Measurements from ENCODE around the gene COL19A1.

The COL19A1 gene

DNA sequence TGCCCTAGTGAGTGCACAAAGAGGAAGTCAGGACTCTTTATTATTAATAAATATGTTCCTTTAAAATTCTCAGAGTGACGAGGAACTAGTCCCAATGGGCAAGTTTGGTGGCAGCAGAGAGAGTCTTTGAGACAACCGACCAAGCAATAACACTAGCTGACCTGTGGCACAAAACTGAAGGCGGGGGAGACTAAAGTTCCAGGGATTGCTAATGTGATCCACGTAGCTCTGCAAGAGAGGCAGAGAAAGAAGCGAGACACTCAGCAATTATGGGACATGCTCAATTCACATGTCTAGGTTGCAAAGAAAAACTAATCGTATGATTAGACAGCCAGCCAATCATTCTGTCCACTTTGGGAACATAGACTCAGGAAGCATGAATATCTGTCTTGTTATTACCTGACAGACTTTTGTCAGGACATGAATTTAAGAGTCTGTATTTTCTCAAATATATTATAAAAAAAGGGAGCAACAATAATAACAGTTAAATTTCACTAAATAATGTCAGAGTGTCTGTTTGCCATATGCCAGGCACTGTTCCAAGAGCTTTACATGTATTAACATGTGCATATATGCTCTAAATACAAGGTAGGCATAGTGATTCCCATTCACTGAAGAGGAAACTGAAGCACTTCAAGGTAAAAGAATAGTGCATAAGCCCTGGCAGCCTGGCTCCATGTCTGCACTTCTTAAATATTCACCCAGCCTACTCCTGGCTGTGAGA lies 355.5 kb downstream of the COL19A1 start:
- Histone ChIP-seq H3K27ac (no peak overlapping the region), H3K4me2 (peak overlapping the region in 1 of 11 experiments; percentile 42; a peak in 2 of 22 replicates), H3K27me3 (no peaks in the 10 kb centered on the region), H3K4me1 (peaks cover 0 to 8% (median 0%) of the 10 kb centered on the region in 10 experiments; a peak in 2 of 20 replicates), H3K36me3 (no peaks in the 10 kb centered on the region), H3K9me3 (replicated peaks in 1 of 11) (no peaks in the 10 kb centered on the region), H3K9ac (no peak overlapping the region), H3K4me3 (no peak overlapping the region), H4K20me1 (no peaks in the 10 kb centered on the region)
- no peak for TF ChIP-seq Cebpa-rat (IDR thresholded peaks at IDR 0.05)

DNA sequence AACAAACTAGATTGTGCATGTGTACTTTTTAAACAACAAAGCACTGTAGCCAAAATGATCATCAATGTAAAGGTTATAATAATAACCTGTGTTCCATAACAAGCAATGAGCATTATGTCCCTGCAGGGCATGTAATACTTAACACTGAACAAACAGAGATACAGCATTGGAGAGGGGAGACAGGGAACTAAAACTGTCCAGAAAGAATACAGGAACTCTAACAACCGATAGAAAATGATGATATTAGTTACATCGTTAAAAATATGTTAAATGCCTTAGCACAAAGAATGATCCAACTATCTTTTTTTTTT lies 356.0 kb downstream of the COL19A1 start:
- Histone ChIP-seq H3K27ac (no peak overlapping the region), H3K36me3 (no peaks in the 10 kb centered on the region), H3K9ac (no peak overlapping the region), H3K4me3 (no peak overlapping the region), H4K20me1 (no peaks in the 10 kb centered on the region), H3K4me2 (no peak overlapping the region), H3K4me1 (peaks cover 0 to 8% (median 0%) of the 10 kb centered on the region in 10 experiments; a peak in 2 of 20 replicates), H3K27me3 (no peaks in the 10 kb centered on the region), H3K9me3 (replicated peaks in 1 of 11) (no peaks in the 10 kb centered on the region)
- TF ChIP-seq Cebpa-rat (IDR thresholded peaks at IDR 0.05) = no peak

DNA sequence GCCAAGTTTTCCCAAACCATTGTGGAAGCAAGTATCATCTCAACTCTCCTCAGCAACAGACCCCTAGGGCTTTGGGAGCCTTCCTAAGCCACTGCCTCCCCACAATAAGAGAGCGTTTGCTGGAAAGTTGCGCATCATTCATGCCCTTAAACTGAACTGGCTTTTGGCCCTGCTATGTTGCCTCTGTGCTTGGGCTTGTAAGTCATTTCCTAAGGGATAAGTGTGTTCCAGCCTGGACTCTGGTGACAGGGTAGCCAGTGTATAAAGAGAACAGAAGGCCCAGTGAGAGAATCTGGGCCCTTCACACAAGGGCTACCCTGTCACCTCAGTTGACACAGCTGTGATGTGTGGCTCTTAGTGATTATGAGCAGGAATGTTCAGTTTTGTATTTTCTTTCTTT lies 358.7 kb downstream of the COL19A1 start:
- Histone ChIP-seq H3K27me3 (no peaks in the 10 kb centered on the region), H3K9me3 (replicated peaks in 1 of 11) (no peaks in the 10 kb centered on the region), H3K4me3 (no peak overlapping the region), H3K4me2 (no peak overlapping the region), H3K27ac (no peak overlapping the region), H3K9ac (no peak overlapping the region), H3K4me1 (peaks cover 0 to 8% (median 0%) of the 10 kb centered on the region in 10 experiments; a peak in 2 of 20 replicates), H3K36me3 (no peaks in the 10 kb centered on the region), H4K20me1 (no peaks in the 10 kb centered on the region)
- TF ChIP-seq Cebpa-rat (IDR thresholded peaks at IDR 0.05) = no peak

DNA sequence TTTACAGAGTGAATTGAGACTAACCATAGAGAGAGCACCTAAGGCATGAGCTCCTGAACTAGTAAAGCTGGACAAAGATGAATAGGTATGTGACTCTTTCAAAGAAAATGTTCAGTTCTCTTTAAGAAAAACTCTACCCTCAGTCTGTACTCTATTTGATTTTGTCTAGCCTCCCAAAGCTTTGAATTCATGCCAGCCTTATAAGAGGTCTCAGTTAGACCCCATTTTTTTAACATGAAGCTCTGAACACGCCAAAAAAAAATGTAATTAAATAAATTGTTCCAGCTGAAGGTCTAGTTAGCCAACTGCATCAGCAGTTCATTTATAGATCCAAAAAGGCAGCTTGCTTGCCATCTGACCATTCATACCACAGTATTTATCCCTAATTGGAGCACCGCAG lies 365.0 kb downstream of the COL19A1 start:
- Histone ChIP-seq H3K4me3 (no peak overlapping the region), H3K36me3 (no peaks in the 10 kb centered on the region), H4K20me1 (no peaks in the 10 kb centered on the region), H3K4me1 (no peaks in the 10 kb centered on the region), H3K9me3 (replicated peaks in 1 of 11) (no peaks in the 10 kb centered on the region), H3K27ac (no peak overlapping the region), H3K27me3 (no peaks in the 10 kb centered on the region), H3K9ac (no peak overlapping the region), H3K4me2 (no peak overlapping the region)
- TF ChIP-seq Cebpa-rat (IDR thresholded peaks at IDR 0.05) = no peak

DNA sequence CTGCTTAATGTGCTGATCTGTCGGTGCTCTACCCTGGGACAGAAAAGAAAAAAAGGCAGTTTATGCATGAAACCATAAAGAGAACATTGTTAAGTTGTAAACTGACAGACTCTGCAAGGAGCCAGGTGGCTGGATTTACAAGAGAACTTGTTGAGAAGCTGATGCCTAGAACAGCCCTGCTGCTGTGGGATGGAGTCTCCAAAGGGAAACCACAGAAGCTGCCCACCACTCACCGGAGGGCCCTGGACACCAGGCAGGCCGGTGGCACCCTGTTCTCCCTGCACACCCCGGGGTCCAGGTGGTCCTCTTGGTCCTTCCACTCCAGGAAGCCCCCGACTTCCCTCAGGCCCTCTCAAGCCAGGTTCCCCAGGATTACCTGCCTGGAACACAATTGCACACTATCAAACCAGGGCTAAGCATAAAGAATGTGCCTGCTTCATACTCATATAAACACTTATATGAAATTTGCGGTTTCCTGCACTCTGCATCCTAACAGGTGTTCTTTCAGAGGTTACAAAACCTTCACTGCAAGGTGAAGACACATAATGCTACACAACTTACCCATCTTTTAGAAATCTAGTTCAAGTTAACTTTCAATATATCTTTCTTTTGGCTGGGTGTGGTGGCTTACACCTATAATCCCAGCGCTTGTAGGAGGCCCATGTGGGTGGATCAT lies 368.3 kb downstream of the COL19A1 start:
- Histone ChIP-seq H4K20me1 (no peaks in the 10 kb centered on the region), H3K36me3 (no peaks in the 10 kb centered on the region), H3K4me1 (no peaks in the 10 kb centered on the region), H3K9ac (no peak overlapping the region), H3K27ac (no peak overlapping the region), H3K4me2 (no peak overlapping the region), H3K27me3 (no peaks in the 10 kb centered on the region), H3K4me3 (no peak overlapping the region), H3K9me3 (replicated peaks in 1 of 11) (no peaks in the 10 kb centered on the region)
- TF ChIP-seq Cebpa-rat (IDR thresholded peaks at IDR 0.05) = no peak

DNA sequence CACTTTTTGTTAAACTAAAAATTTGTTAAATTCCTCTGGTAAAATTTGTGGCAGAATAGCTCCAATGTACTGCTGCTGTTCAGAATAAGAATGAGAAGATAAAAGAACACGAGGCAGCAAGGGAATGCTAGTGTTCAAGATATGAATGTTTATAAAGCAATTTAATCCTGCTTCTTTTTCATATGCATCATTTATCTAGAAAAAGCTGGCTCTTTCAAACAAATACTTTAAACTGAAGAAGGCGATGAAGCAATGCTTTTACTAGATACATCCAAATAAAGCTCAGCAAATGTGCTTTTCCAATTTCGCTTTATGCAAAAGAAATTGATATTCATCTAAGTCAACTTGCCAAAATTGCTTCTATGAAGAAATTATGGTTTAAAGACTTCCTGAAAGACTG lies 370.0 kb downstream of the COL19A1 start:
- Histone ChIP-seq H3K9ac (no peak overlapping the region), H3K4me3 (no peak overlapping the region), H3K4me1 (no peaks in the 10 kb centered on the region), H4K20me1 (no peaks in the 10 kb centered on the region), H3K4me2 (no peak overlapping the region), H3K27ac (no peak overlapping the region), H3K36me3 (no peaks in the 10 kb centered on the region), H3K27me3 (no peaks in the 10 kb centered on the region), H3K9me3 (replicated peaks in 1 of 11) (no peaks in the 10 kb centered on the region)
- no peak for TF ChIP-seq Cebpa-rat (IDR thresholded peaks at IDR 0.05)

DNA sequence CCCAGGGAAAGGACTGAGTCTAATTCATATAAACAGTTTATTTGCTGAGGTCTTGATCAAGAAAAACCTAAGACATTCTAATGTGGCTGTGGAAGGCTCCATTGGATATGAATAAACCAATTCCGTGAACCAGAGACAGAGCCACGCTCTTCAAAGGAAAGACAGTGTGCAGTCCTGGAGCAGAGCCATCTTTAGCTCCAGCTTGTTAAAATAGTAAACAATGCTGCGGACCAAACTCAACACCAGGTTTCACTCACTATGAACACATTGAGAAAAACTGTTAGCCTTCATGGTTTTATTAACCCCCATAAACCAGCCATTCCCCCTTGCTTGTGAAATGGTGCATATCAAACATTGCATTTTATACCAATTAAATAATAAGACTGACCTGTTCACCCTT lies 374.7 kb downstream of the COL19A1 start:
- Histone ChIP-seq H3K9ac (no peak overlapping the region), H3K9me3 (replicated peaks in 1 of 11) (no peaks in the 10 kb centered on the region), H3K36me3 (no peaks in the 10 kb centered on the region), H3K4me3 (no peak overlapping the region), H3K27ac (no peak overlapping the region), H3K27me3 (no peaks in the 10 kb centered on the region), H3K4me2 (no peak overlapping the region), H3K4me1 (no peaks in the 10 kb centered on the region), H4K20me1 (no peaks in the 10 kb centered on the region)
- TF ChIP-seq Cebpa-rat (IDR thresholded peaks at IDR 0.05) = no peak

DNA sequence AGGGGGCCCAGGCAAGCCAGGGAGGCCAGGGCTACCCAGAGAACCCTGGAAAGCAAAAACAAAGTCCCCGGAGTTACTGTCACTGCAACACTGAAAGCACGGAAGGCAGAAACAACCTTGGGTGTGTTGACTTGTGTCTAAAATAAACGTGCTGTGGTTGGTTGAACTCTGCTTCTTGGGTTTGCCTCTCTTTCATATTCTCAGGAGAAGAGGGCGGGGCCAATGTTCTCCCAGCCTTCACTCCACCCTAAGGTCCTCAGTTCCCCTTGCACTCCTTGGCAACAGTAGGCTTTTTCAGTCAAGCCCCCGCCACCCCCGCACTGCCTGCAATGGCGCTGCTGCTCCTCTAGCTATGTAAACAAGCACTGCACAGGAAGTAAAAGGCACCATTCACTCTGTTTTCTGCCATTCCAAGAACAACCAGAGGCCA lies 375.6 kb downstream of the COL19A1 start:
- Histone ChIP-seq H3K36me3 (no peaks in the 10 kb centered on the region), H3K4me3 (no peak overlapping the region), H3K4me1 (no peaks in the 10 kb centered on the region), H3K9ac (no peak overlapping the region), H3K27me3 (no peaks in the 10 kb centered on the region), H4K20me1 (no peaks in the 10 kb centered on the region), H3K27ac (no peak overlapping the region), H3K9me3 (replicated peaks in 1 of 11) (no peaks in the 10 kb centered on the region), H3K4me2 (no peak overlapping the region)
- TF ChIP-seq Cebpa-rat (IDR thresholded peaks at IDR 0.05) = no peak

DNA sequence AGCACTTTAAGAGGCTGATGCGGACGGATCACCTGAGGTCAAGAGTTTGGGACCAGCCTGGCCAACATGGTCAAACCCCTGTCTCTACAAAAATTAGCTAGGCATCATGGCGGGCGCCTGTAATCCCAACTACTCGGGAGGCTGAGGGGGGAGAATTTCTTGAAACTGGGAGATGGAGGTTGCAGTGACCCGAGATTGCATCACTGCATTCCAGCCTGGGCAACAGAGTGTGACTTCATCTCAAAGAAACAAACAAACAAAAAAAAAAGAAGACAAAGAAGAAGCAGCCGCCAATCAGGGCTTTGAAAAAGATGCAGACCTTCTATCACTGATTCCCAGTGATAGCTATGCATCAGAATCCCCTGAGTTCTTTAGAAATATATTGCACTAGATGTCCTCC lies 379.8 kb downstream of the COL19A1 start:
- H4K20me1 ChIP-seq = no peaks in the 10 kb centered on the region
- TF ChIP-seq Cebpa-rat (IDR thresholded peaks at IDR 0.05) = no peak
- no peaks in the 10 kb centered on the region for H3K36me3 ChIP-seq
- no peak overlapping the region for H3K9ac ChIP-seq
- H3K4me1 ChIP-seq = no peaks in the 10 kb centered on the region
- no peak overlapping the region for H3K4me2 ChIP-seq
- no peaks in the 10 kb centered on the region for H3K9me3 ChIP-seq (replicated peaks in 1 of 11)
- H3K4me3 ChIP-seq = no peak overlapping the region
- no peaks in the 10 kb centered on the region for H3K27me3 ChIP-seq
- H3K27ac ChIP-seq = no peak overlapping the region

DNA sequence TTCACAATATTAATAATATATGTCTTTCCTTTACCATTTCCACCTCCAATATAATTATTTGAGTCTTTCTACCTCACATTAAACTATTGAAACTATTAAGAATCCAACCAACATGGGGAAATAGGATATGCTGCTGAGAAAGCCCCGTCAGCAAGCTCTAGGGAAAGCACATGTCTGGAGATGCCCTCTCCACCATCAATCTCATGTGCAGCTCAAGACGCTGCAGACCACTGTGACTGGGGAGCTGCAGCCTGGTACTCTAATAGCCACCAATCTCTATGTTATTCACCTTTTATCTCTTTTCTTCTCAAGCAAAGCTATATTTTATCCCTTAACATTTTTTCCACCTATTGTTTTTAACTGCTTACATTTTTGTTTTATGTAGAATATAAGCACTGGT lies 386.2 kb downstream of the COL19A1 start:
- Histone ChIP-seq H3K9me3 (replicated peaks in 1 of 11) (no peaks in the 10 kb centered on the region), H3K27me3 (no peaks in the 10 kb centered on the region), H3K4me1 (no peaks in the 10 kb centered on the region), H3K4me3 (no peak overlapping the region), H3K4me2 (no peak overlapping the region), H4K20me1 (no peaks in the 10 kb centered on the region), H3K27ac (no peak overlapping the region), H3K9ac (no peak overlapping the region), H3K36me3 (no peaks in the 10 kb centered on the region)
- TF ChIP-seq Cebpa-rat (IDR thresholded peaks at IDR 0.05) = no peak
